NCI-H510A treated with DMSO at 0.1 percent for 48 hours (cell line): ENCODE results near the gene BAG1.

Experiments used
- DNase-seq: peaks from one replicate; lab custom pipeline; 2025; lab: John Stamatoyannopoulos, UW

The BAG1 gene

DNA sequence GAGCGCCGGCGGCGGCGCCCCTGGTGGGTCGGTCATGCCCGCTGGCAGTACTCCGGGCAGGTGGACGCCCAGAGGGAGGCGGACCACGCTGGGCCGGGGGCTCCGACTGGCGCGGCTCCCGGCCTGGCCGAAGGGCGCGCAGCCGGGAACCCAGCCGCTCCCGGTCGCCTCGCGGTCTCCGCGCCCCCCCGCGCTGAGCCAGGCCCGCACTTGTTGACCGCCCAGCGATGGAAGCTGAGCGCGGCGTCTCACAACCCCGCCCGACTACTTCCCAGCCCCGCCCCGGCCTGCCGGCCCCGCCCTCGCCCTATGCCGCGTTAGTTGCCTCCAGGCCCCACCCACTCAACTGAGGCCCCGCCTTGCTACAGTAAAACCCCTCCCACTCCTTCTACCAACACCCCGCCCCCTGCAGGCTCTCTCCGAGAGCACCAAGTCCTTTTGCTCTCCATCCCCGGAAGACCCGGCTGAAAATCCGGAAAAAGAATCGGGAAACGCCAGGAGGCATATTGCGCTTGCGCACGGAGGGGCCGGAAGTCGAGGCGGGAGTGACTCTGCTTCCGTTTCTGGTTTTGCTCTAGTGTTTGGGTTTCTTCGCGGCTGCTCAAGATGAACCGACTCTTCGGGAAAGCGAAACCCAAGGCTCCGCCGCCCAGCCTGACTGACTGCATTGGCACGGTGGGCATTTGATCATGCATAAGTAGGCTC lies at the start of gene BAG1, which contains the start of gene CHMP5:
Gene BAG1 (minus strand): TSS at position 236 of the 705 bp plus-strand sequence.
Gene CHMP5 (plus strand): TSS at position 577 of the 705 bp plus-strand sequence. CDS start 30 bp downstream, at position 607.
- peak; percentile 89 for DNase-seq

- DNase-seq = no peak
These were observed 47.4 kb upstream of the BAG1 start for GRCh38 chr9:33311953-33312352.

GRCh38 chr9:33310748-33311147 lies 46.2 kb upstream of the BAG1 start:
- no peak for DNase-seq

DNA sequence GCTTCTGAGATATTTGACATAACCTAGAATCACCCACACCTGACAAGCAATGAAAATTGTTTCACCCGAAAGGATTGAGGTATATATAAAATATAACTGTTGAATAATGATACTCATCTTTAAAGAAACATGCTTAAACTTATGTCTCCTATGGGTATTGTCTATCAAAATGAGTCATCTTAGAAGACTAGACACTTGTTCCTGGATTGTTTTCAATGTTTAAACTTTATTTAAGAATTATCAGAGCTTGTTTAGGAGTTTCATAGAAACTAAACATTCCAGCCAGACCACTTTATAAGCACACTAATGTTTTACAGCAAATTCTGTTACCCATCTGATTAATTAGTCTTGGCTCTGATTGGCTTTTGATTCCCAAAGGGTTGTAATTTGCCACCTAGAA lies 45.4 kb upstream of the BAG1 start:
- no peak for DNase-seq

DNA sequence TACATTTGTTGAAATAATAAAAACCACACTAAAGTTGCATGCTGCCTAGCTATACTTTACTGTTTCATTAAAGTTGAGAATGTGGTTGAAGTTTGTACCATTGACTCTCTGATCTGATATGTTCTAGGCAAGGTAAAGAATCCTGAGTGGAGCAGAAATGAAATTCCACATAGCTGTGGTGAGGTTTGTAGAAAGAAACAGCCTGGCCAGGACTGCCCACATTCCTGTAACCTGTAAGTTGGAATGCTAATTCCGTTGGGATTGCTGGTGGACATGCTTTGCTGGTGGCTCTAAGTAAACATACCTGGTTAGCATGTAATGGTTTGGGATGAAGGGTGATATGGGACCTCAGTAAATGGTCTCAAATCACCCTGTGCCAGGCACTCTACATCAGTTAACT lies 42.6 kb upstream of the BAG1 start:
- DNase-seq = no peak

- DNase-seq = no peak
These were observed 41.5 kb upstream of the BAG1 start for GRCh38 chr9:33306037-33306436.

- no peak for DNase-seq
These were observed 39.9 kb upstream of the BAG1 start for GRCh38 chr9:33304362-33304761.

GRCh38 chr9:33300546-33300945 lies 36.0 kb upstream of the BAG1 start:
- DNase-seq = no peak

- peak; percentile 61 for DNase-seq
These were observed 32.9 kb upstream of the BAG1 start for GRCh38 chr9:33297432-33297831.

GRCh38 chr9:33295571-33295970 lies 31.1 kb upstream of the BAG1 start:
- DNase-seq = no peak

DNA sequence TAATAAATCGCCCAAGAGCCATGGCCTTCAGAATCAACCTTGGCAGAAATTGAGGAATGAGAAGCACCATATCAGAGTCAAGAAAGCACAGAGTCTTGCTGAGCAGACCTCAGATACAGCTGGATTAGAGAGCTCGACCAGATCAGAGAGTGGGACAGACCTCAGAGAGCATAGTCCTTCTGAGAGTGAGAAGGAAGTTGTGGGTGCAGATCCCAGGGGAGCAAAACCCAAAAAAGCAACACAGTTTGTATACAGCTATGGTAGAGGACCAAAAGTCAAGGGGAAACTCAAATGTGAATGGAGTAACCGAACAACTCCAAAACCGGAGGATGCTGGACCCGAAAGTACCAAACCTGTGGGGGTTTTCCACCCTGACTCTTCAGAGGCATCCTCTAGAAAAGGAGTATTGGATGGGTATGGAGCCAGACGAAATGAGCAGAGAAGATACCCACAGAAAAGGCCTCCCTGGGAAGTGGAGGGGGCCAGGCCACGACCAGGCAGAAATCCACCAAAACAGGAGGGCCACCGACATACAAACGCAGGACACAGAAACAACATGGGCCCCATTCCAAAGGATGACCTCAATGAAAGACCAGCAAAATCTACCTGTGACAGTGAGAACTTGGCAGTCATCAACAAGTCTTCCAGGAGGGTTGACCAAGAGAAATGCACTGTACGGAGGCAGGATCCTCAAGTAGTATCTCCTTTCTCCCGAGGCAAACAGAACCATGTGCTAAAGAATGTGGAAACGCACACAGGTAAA lies 30.3 kb upstream of the BAG1 start:
- no peak for DNase-seq

- no peak for DNase-seq
These were observed 29.3 kb upstream of the BAG1 start for GRCh38 chr9:33293782-33294181.

DNA sequence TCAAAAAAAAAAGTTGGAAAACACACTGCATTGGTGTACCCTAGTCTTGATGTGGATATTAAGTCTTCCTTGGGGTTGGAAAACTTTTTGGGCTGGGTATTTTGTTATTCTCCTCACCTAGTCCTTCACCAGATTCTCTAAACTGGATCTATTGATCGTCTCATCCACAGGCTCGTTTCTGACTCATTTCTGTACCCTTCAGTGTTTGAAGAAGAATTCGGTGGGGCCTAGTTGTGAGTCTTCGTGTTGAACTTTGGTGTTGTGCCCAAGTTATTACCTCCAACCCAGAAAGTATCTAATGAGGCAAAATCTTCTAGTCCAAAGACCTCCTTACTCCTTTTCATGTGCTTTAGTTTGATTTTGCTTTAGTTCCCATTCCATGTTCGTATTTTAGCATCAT lies 27.4 kb upstream of the BAG1 start:
- no peak for DNase-seq

DNA sequence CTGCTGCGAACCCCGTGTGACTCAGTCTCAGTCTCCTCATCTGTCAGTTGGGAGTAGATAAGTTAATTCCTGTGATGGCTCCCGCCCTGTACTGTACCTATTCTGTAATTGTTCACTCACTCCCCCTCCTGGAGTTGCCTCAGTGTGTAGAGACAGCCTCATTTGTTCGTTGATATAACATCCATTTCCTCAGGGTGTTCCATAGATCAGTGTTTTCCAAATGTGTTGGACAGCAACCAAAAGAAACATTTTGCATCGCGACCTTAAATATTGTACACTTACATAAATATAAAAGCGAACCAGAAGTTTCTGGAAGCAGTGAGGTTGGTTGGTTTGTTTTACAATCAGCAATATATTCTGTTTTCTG lies 26.5 kb upstream of the BAG1 start:
- DNase-seq = no peak

- DNase-seq = peak; percentile 77
These were observed 25.9 kb upstream of the BAG1 start, which contains the start of gene NFX1 for GRCh38 chr9:33290247-33291030. TSS of gene NFX1 (plus strand) at chr9:33290516. CDS start at chr9:33290573, 57 bp downstream.

DNA sequence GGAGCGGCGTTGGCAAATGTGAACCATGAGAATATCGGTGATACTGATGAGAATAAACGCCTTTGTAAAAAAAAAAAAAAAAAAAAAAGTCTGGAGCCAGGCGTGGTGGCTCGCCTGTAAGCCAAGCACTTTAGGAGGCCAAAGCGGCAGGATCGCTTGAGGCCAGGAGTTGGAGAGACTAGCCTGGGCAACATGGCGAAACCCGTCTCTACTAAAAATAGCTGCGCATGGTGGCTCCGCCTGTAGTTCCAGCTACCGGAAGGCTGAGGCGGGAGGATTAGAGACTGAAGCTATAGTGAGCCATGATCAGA lies 25.4 kb upstream of the BAG1 start:
- DNase-seq = no peak

- DNase-seq = no peak
These were observed 25.0 kb upstream of the BAG1 start for GRCh38 chr9:33289496-33289895.

DNA sequence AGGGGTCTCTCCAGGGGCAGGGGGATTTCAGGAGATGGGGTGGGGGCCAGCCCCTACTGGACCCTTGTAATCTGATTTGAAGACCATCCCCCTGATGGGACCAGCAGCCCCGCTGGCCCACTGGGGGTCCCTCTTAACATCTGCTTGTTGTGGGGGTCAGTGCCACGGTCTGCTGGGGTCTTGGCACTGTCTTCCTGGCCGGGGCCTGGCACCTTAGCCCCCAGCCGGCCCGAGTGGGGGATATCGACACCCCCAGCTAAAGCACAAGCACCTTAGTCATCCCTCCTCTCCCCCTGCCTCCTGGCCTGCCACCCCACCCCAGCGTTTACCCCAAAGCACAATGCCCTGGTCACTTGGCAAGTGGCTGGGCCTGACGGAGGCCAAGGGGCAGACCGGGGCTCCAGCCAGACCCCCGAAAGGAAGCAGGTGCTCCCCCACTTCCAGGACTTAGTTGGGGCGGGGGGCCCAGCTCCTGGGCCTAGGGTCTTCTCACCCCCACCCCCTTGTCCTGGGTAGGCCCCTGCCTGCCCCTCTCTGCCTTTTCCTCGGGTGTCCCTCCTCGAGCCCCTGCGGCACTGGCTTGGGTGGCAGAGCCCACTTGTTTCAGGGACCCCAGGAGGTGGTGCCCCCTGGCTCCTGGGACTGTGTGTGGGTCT lies 24.4 kb upstream of the BAG1 start:
- no peak for DNase-seq

DNA sequence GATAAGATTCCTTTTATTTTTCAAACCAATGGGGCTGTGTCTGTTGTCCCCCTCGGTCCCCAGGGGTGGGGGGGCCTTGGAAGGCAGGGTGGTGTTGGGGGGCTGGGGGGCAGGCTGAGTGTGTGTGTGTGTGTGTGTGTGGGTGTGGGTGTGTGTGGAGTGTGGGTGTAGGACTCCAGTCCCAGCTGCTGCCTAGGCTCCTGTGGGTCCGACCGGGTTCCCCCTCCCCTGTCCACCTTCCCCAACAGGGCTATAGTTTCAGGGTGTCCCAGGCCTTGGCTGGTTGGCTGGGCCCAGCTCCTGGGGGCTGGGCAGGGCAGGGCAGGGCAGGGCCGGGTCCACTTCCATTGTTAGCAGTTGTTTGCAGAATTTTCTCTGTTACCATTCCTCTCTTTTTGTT lies 23.7 kb upstream of the BAG1 start:
- no peak for DNase-seq

DNA sequence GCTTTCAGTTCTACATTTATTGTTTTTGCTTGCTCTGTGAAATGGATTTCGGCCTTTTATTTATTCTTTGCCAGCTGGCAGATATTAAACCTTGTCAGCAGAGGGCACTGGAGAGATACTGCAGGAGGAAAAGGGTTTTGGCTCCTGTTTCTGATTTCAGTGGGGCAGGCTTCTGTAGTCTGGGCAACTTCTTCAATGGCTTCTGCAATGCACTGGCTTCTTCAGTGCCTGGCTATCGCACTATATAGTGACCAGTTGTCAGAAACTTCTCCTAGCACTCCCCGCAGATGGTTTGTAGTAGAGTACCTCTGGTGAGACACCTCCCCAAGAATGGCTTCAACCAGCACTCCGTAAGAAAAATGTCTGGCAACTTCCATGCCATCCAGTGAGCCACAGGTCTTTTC lies 22.6 kb upstream of the BAG1 start:
- peak; percentile 57 for DNase-seq

DNA sequence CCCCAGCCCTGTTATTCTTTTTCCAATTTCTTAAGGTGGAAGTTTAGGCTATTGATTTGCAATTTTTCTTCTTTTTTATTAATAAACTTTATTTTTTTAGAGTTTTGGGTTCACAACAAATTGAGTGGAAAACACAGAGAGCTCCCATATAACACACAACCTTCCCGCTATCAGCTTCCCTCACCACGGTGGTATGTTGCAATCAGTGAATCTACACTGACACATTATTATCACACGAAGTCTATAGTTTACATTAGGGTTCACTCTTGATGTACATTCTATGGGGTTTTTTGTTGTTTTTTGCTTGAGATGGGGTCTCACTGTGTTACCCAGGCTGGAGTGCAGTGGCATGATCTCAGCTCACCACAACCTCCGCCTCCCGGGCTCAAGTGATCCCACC lies 21.0 kb upstream of the BAG1 start:
- no peak for DNase-seq

DNA sequence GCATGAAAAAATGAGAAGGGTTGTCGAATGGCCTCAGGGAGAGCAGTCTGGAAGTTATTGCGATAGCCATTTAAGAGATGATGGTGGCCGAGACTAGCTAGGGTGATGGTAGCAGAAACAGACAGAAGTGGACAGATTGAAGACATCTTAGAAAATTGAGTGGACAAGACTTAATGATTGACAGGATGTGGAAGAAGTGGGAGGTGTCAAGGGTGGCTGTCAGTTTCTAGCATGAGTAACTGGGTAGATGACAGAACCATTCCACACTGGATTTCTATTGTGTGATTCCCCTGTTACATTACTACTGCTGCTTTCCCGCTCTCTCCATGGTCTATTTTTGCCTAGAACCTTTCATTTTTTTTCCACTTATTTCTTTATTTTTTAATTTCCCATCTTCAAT lies 13.0 kb upstream of the BAG1 start:
- DNase-seq = no peak
